Measurements from ENCODE around the gene KCTD12.
"Not testable (repeated sequence)": the region's sequence is repeated elsewhere in the genome, so short reads cannot be mapped to it uniquely, and the experiment has no call there.

KCTD12 gene

GRCh38 chr13:76903544-76904162 is 17.4 kb upstream of the KCTD12 start:
- TF ChIP-seq, protein P1, sequence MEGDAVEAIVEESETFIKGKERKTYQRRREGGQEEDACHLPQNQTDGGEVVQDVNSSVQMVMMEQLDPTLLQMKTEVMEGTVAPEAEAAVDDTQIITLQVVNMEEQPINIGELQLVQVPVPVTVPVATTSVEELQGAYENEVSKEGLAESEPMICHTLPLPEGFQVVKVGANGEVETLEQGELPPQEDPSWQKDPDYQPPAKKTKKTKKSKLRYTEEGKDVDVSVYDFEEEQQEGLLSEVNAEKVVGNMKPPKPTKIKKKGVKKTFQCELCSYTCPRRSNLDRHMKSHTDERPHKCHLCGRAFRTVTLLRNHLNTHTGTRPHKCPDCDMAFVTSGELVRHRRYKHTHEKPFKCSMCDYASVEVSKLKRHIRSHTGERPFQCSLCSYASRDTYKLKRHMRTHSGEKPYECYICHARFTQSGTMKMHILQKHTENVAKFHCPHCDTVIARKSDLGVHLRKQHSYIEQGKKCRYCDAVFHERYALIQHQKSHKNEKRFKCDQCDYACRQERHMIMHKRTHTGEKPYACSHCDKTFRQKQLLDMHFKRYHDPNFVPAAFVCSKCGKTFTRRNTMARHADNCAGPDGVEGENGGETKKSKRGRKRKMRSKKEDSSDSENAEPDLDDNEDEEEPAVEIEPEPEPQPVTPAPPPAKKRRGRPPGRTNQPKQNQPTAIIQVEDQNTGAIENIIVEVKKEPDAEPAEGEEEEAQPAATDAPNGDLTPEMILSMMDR (conservative IDR thresholded peaks at IDR 0.05; ENCODE audit: low read length): peak; percentile 100
- peak; percentile 69 for DNase-seq (ENCODE audit: low read depth)

GRCh38 chr13:76899066-76899465 is 12.9 kb upstream of the KCTD12 start:
- not testable (repeated sequence) for H3K4me3 ChIP-seq (ENCODE audit: low read length)

More at GRCh38 chr13:76903544-76904162, 17.4 kb upstream of the KCTD12 start:
- H3K4me3 ChIP-seq (ENCODE audit: low read length): no peak overlapping the region

DNA sequence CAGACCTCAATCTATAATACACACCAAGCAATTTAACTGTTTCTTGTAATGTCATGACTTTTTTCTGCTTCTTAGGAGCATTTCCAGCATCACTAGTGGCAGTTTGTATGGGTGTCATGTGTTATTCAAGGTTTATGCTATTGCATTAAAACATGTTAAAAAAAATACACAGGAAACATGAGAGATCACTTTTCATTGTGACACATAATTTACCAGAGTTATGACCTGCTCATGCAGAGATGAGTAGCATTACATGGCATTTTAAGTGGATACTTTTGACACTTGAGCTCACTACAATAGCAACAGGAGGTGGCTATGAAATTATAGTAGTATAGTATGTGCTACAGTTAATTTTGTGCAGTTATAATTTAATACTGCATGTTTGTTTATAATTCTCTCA is 11.0 kb upstream of the KCTD12 start:
- DNase-seq (ENCODE audit: low read depth); H3K4me3 ChIP-seq (ENCODE audit: low read length): not testable (repeated sequence)

More at GRCh38 chr13:76899066-76899465, 12.9 kb upstream of the KCTD12 start:
- not testable (repeated sequence) for DNase-seq (ENCODE audit: low read depth)

DNA sequence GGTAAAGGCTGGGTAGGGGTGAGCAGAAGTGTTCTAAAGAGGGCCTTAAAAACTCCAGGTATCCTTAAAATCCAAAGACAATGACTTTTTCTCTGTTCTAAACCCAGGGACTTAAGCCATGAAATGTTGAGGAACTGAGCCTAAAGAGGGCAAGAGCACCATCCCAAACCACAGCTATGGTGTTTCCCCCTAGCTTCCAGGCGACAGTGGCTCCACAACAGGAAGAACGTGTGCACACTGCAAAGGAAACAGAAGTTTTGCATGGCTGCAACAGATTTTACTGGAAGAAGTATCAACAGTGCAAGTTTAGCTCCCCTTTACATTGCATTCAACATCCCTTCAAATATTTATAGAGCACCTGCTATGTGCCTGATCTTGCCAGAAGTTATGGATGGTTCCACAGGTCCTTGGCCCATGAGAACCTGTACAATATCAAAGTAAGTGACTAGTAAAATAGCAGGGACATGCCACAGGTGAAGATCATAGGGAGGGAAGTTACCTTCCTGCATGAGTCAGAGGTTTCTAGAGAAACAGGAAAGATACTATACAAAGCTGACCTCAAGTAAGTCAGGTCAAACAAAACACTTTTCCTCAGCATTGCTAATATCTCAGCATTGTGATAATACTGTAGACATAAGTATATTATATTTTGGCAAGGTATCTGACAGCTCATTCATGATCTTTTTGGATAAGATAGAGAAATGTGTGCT is 8.4 kb upstream of the KCTD12 start:
- TF ChIP-seq, protein P1 (conservative IDR thresholded peaks at IDR 0.05; ENCODE audit: low read length): no peak
- no peak overlapping the region for H3K4me3 ChIP-seq (ENCODE audit: low read length)
- DNase-seq (ENCODE audit: low read depth): no peak

GRCh38 chr13:76892488-76892887 is 6.3 kb upstream of the KCTD12 start:
- no peak for DNase-seq (ENCODE audit: low read depth)
- no peak overlapping the region for H3K4me3 ChIP-seq (ENCODE audit: low read length)
- TF ChIP-seq, protein P1 (conservative IDR thresholded peaks at IDR 0.05; ENCODE audit: low read length): no peak

- TF ChIP-seq, protein P1 (conservative IDR thresholded peaks at IDR 0.05; ENCODE audit: low read length): no peak
- peak; percentile 46 for DNase-seq (ENCODE audit: low read depth)
- no peak overlapping the region for H3K4me3 ChIP-seq (ENCODE audit: low read length)
Observed at GRCh38 chr13:76890021-76890420, 3.8 kb upstream of the KCTD12 start.

GRCh38 chr13:76889254-76889653 is 3.0 kb upstream of the KCTD12 start:
- no peak for DNase-seq (ENCODE audit: low read depth)
- H3K4me3 ChIP-seq (ENCODE audit: low read length): no peak overlapping the region
- TF ChIP-seq, protein P1 (conservative IDR thresholded peaks at IDR 0.05; ENCODE audit: low read length): no peak

GRCh38 chr13:76888421-76888820 is 2.2 kb upstream of the KCTD12 start:
- DNase-seq (ENCODE audit: low read depth): no peak
- TF ChIP-seq, protein P1 (conservative IDR thresholded peaks at IDR 0.05; ENCODE audit: low read length): no peak
- no peak overlapping the region for H3K4me3 ChIP-seq (ENCODE audit: low read length)
